ENCODE results near the gene RTKN. TPM values are rescaled to one million over a fixed set of nuclear protein-coding genes. Genes with fewer than 3 reads are reported as not detected.

RTKN gene
- total RNA-seq, 4 donors from 2014 or later, result 2.2 to 17.6 (median 5.9) TPM

GRCh38 chr2:74384051-74384450 lies 57.7 kb downstream of the RTKN start:
- TF ChIP-seq POLR2A (IDR thresholded peaks at IDR 0.05), result no peak
- no peak for TF ChIP-seq CTCF (IDR thresholded peaks at IDR 0.05 in 4 of 5, conservative IDR thresholded peaks at IDR 0.05 in 1 of 5)
- DNase-seq (no peak), ATAC-seq (no peak)
- Histone ChIP-seq H3K9me3 (no peaks in the 10 kb centered on the region), H3K4me1 (peaks cover 62 to 77% of the 10 kb centered on the region in 2 donors), H3K36me3 (no peaks in the 10 kb centered on the region), H3K27ac (no peak overlapping the region), H3K27me3 (no peaks in the 10 kb centered on the region), H3K4me3 (no peak overlapping the region)
- in situ Hi-C loops (cut with MboI; ENCODE audit: low sequenced_read_pairs in 4 of 4), result no loop called here
- intact Hi-C loops (cut with DNase I; ENCODE audit: low total_unique reads), result loop anchor here (10.0 kb wide), 2 partner anchors 459 to 649 kb away; partner anchors contain the start of genes DGUOK and TPRKB

GRCh38 chr2:74383254-74383653 lies 58.5 kb downstream of the RTKN start:
- TF ChIP-seq POLR2A (IDR thresholded peaks at IDR 0.05) (no peak), CTCF (IDR thresholded peaks at IDR 0.05 in 4 of 5, conservative IDR thresholded peaks at IDR 0.05 in 1 of 5) (no peak)
- no peak for DNase-seq
- no peak for ATAC-seq
- Histone ChIP-seq H3K27me3 (no peaks in the 10 kb centered on the region), H3K4me3 (no peak overlapping the region), H3K4me1 (peaks cover 55 to 69% of the 10 kb centered on the region in 2 donors), H3K27ac (peak overlapping the region in 2 of 4 donors; percentile 12 to 14), H3K9me3 (no peaks in the 10 kb centered on the region), H3K36me3 (no peaks in the 10 kb centered on the region)
- intact Hi-C loops (cut with DNase I; ENCODE audit: low total_unique reads), result loop anchor here (10.0 kb wide), 2 partner anchors 458 to 648 kb away; partner anchors contain the start of genes DGUOK and TPRKB
- in situ Hi-C loops (cut with MboI; ENCODE audit: low sequenced_read_pairs in 4 of 4), result no loop called here

GRCh38 chr2:74381751-74382150 lies 60.0 kb downstream of the RTKN start:
- Histone ChIP-seq H3K4me1 (peaks cover 49 to 55% of the 10 kb centered on the region in 2 donors), H3K9me3 (no peaks in the 10 kb centered on the region), H3K27ac (no peak overlapping the region), H3K36me3 (peaks cover 0 to 12% of the 10 kb centered on the region in 2 donors), H3K27me3 (no peaks in the 10 kb centered on the region), H3K4me3 (no peak overlapping the region)
- DNase-seq (no peak), ATAC-seq (no peak)
- TF ChIP-seq POLR2A (IDR thresholded peaks at IDR 0.05), result no peak
- no peak for TF ChIP-seq CTCF (IDR thresholded peaks at IDR 0.05 in 4 of 5, conservative IDR thresholded peaks at IDR 0.05 in 1 of 5)
- intact Hi-C loops (cut with DNase I; ENCODE audit: low total_unique reads) (loop anchor here (10.0 kb wide), 2 partner anchors 457 to 647 kb away; partner anchors contain the start of genes DGUOK and TPRKB), in situ Hi-C loops (cut with MboI; ENCODE audit: low sequenced_read_pairs in 4 of 4) (no loop called here)

- TF ChIP-seq CTCF (IDR thresholded peaks at IDR 0.05 in 4 of 5, conservative IDR thresholded peaks at IDR 0.05 in 1 of 5), result no peak
- TF ChIP-seq POLR2A (IDR thresholded peaks at IDR 0.05), result no peak
- peak in 1 of 2 donors; percentile 23 for DNase-seq
- Histone ChIP-seq H3K9me3 (no peaks in the 10 kb centered on the region), H3K27ac (peak within 1 kb of the TSS in 3 of 4 donors; percentile 22 to 40 (median 29)), H3K27me3 (no peaks in the 10 kb centered on the region), H3K36me3 (peaks cover 0 to 20% of the 10 kb centered on the region in 2 donors), H3K4me3 (peak within 1 kb of the TSS; percentile 41 to 53 (median 50)), H3K4me1 (peaks cover 47 to 49% of the 10 kb centered on the region in 2 donors)
- ATAC-seq, result peak; percentile 68 to 70
- in situ Hi-C loops (cut with MboI; ENCODE audit: low sequenced_read_pairs in 4 of 4), result no loop called here
- intact Hi-C loops (cut with DNase I; ENCODE audit: low total_unique reads), result loop anchor here (10.0 kb wide), 2 partner anchors 455 to 645 kb away; partner anchors contain the start of genes DGUOK and TPRKB
These were observed 61.6 kb downstream of the RTKN start, which contains the start of gene DCTN1 for GRCh38 chr2:74379851-74380789. DCTN1 (minus strand) TSS chr2:74380311; CDS start chr2:74380037, 274 bp downstream.
